Measurements from ENCODE around the gene IGF1. TPM values are rescaled to one million over a fixed set of nuclear protein-coding genes. Genes with fewer than 3 reads are reported as not detected.

The IGF1 gene
- total RNA-seq, 1 donor from 2014 or later = not detected

GRCh38 chr12:102429211-102430154, 50.9 kb downstream of the IGF1 start:
- DNase-seq = no peak
- TF ChIP-seq CTCF (IDR thresholded peaks at IDR 0.05; ENCODE audit: partially characterized antibody, unreplicated experiment) = no peak
- Mint-ChIP-seq H3K36me3 (ENCODE audit: unreplicated experiment) (no peaks in the 10 kb centered on the region), H3K4me1 (ENCODE audit: low read depth, unreplicated experiment) (peaks cover 4% of the 10 kb centered on the region), H3K4me3 (ENCODE audit: unreplicated experiment) (no peak overlapping the region), H3K27ac (ENCODE audit: unreplicated experiment) (no peak overlapping the region), H3K9me3 (ENCODE audit: unreplicated experiment) (no peaks in the 10 kb centered on the region), H3K27me3 (ENCODE audit: unreplicated experiment) (peaks cover 2% of the 10 kb centered on the region)

- TF ChIP-seq CTCF (IDR thresholded peaks at IDR 0.05; ENCODE audit: partially characterized antibody, unreplicated experiment) = no peak
- DNase-seq = no peak
- H3K4me1 Mint-ChIP-seq (ENCODE audit: low read depth, unreplicated experiment) = peaks cover 4% of the 10 kb centered on the region
- H3K36me3 Mint-ChIP-seq (ENCODE audit: unreplicated experiment) = no peaks in the 10 kb centered on the region
- H3K27me3 Mint-ChIP-seq (ENCODE audit: unreplicated experiment) = peaks cover 2% of the 10 kb centered on the region
- H3K4me3 Mint-ChIP-seq (ENCODE audit: unreplicated experiment) = no peak overlapping the region
- H3K9me3 Mint-ChIP-seq (ENCODE audit: unreplicated experiment) = no peaks in the 10 kb centered on the region
- no peak overlapping the region for H3K27ac Mint-ChIP-seq (ENCODE audit: unreplicated experiment)
Measured at GRCh38 chr12:102427543-102427941, 52.8 kb downstream of the IGF1 start.

- DNase-seq = no peak
- peaks cover 2% of the 10 kb centered on the region for H3K27me3 Mint-ChIP-seq (ENCODE audit: unreplicated experiment)
- H3K4me3 Mint-ChIP-seq (ENCODE audit: unreplicated experiment) = no peak overlapping the region
- H3K4me1 Mint-ChIP-seq (ENCODE audit: low read depth, unreplicated experiment) = peaks cover 4% of the 10 kb centered on the region
- no peaks in the 10 kb centered on the region for H3K36me3 Mint-ChIP-seq (ENCODE audit: unreplicated experiment)
- H3K9me3 Mint-ChIP-seq (ENCODE audit: unreplicated experiment) = no peaks in the 10 kb centered on the region
- H3K27ac Mint-ChIP-seq (ENCODE audit: unreplicated experiment) = no peak overlapping the region
- no peak for TF ChIP-seq CTCF (IDR thresholded peaks at IDR 0.05; ENCODE audit: partially characterized antibody, unreplicated experiment)
Measured at GRCh38 chr12:102426599-102427542, 53.5 kb downstream of the IGF1 start.

DNA sequence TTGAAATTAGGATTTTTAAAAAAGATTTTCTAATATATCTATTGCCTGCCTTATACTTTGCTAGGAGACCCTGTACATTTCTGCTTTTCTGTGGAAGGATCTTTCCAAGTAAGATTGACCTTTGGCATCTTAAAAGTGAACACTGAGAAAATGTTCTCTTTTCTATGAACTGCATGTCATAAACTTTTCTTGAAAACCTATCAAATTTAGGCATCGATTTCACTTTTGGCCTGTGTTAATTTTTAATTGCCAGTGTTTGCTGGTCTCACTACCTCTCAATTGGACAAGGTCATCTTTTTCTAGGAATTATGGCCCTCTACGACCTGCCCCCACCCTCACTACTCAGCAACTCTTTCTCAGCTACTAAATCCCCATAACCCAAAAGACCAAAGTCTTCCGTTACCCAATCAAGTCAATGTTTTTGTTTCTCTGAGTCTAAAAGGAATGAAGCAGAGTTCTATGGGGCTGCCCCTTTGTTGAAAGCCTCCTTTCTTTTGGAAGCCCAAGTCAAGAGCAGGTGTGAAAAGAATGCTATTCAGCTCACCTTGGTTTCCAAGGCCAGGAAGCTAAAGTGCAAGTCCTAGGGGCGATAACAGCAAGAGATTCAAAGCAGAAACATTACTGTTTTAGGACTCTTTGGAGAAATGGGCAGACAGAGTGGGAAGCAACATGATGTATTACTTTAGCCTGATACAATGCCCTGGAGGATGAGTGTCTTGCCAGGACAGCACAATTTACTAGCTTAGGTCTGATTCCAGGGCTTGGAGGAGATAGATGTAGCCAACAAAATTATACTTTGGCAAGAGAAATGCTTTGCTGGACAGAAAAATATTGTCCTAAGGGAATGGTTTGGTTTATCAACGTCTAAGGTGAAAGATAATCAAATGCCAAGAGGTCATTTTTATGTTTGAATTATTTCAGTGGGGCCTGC, 55.0 kb downstream of the IGF1 start:
- DNase-seq = no peak
- Mint-ChIP-seq H3K36me3 (ENCODE audit: unreplicated experiment) (no peaks in the 10 kb centered on the region), H3K27me3 (ENCODE audit: unreplicated experiment) (peaks cover 2% of the 10 kb centered on the region), H3K4me3 (ENCODE audit: unreplicated experiment) (no peak overlapping the region), H3K4me1 (ENCODE audit: low read depth, unreplicated experiment) (peaks cover 4% of the 10 kb centered on the region), H3K27ac (ENCODE audit: unreplicated experiment) (no peak overlapping the region), H3K9me3 (ENCODE audit: unreplicated experiment) (no peaks in the 10 kb centered on the region)
- TF ChIP-seq CTCF (IDR thresholded peaks at IDR 0.05; ENCODE audit: partially characterized antibody, unreplicated experiment) = no peak
